PC-3 (cell line): ENCODE measurements around the gene RIPOR2. TPM values are rescaled to one million over a fixed set of nuclear protein-coding genes. Genes with fewer than 3 reads are reported as not detected.

ENCODE experiments used
- ATAC-seq: fragments of 200-7000 bp; cut with Tn5 transposase; 2 replicates; pipeline ENCODE4 v1.9.1; 2020; ENCODE audit warnings: mild to moderate bottlenecking, moderate library complexity
- BruUV-seq: library from RNA; stranded (reverse); fragments of 400-500 nt; replicated peaks from 2 replicates; lab custom pipeline; 2021; lab: Mats Ljungman, UMichigan
- CTCF ChIA-PET: fragments of 300-600 bp; sonication (Branson Sonifier 250); formaldehyde crosslinking; loops from one replicate; lab custom pipeline; 2022; ENCODE audit warnings: antibody characterized with exemption; lab: Charles Lee
- POLR2A ChIA-PET: fragments of 300-600 bp; sonication (Branson Sonifier 250); formaldehyde crosslinking; loops from one replicate; lab custom pipeline; 2022; ENCODE audit warnings: antibody characterized with exemption; ENCODE audit not compliant: unreplicated experiment; lab: Charles Lee
- DNase-seq: peaks from one replicate; pipeline ENCODE4 v3.0.0-alpha.2; 2015
- H2AFZ ChIP-seq: fragments of 300-600 bp; sonication (generic); 2 replicates; pipeline ENCODE4 v1.6.0; 2016; ENCODE audit warnings: antibody characterized with exemption, low read length
- H3F3A ChIP-seq: fragments of 300-600 bp; sonication (generic); one replicate; pipeline ENCODE4 v1.6.0; 2017; ENCODE audit warnings: antibody characterized with exemption, low read length, control low read depth, mild to moderate bottlenecking; ENCODE audit not compliant: unreplicated experiment
- H3K27ac ChIP-seq: fragments of 300-600 bp; sonication (generic); 2 replicates; pipeline ENCODE4 v1.5.1; 2016; ENCODE audit warnings: mild to moderate bottlenecking, low read length
- H3K27me3 ChIP-seq: fragments of 300-600 bp; sonication (generic); 2 replicates; pipeline ENCODE4 v1.6.1; 2016; ENCODE audit warnings: low read length, mixed read lengths
- H3K36me3 ChIP-seq: fragments of 300-600 bp; sonication (generic); 2 replicates; pipeline ENCODE4 v1.6.1; 2016; ENCODE audit warnings: low read depth, mixed run types, low read length, mixed read lengths
- H3K4me1 ChIP-seq: fragments of 300-600 bp; sonication (generic); 2 replicates; pipeline ENCODE4 v1.5.1; 2016; ENCODE audit warnings: low read length; ENCODE audit not compliant: insufficient read depth
- H3K4me2 ChIP-seq: fragments of 300-600 bp; sonication (generic); 2 replicates; pipeline ENCODE4 v1.6.0; 2016; ENCODE audit warnings: low read length
- H3K4me3 ChIP-seq: fragments of 300-600 bp; sonication (generic); 2 replicates; pipeline ENCODE4 v1.5.1; 2016; ENCODE audit warnings: mild to moderate bottlenecking, low read length, mixed read lengths
- H3K79me2 ChIP-seq: fragments of 300-600 bp; sonication (generic); 2 replicates; pipeline ENCODE4 v1.6.1; 2017; ENCODE audit warnings: low read length, mixed read lengths
- H3K9ac ChIP-seq: fragments of 300-600 bp; sonication (generic); 2 replicates; pipeline ENCODE4 v1.6.0; 2016; ENCODE audit warnings: mild to moderate bottlenecking, low read length
- H3K9me2 ChIP-seq: fragments of 300-600 bp; sonication (generic); replicated peaks from 2 replicates; pipeline ENCODE4 v1.6.1; 2016; ENCODE audit warnings: mixed run types, low read length, mixed read lengths
- H3K9me3 ChIP-seq: fragments of 300-600 bp; sonication (generic); 2 replicates; pipeline ENCODE4 v1.6.1; 2016; ENCODE audit warnings: low read length, mixed read lengths
- H4K20me1 ChIP-seq: fragments of 300-600 bp; sonication (generic); 2 replicates; pipeline ENCODE4 v1.6.1; 2016; ENCODE audit warnings: low read length, mixed read lengths
- EZH2 ChIP-seq: fragments of 300-600 bp; sonication (generic); IDR thresholded peaks from one replicate; pipeline ENCODE4 v1.6.1; 2017; ENCODE audit warnings: antibody characterized with exemption, mild to moderate bottlenecking, low read length; ENCODE audit not compliant: unreplicated experiment
- EZH2phosphoT487 ChIP-seq: fragments of 300-600 bp; sonication (generic); IDR thresholded peaks from 2 replicates; pipeline ENCODE4 v1.6.1; 2018; ENCODE audit warnings: mild to moderate bottlenecking, antibody characterized with exemption, low read length, borderline replicate concordance
- intact Hi-C: fragments of 100-400 bp; cut with micrococcal nuclease; formaldehyde crosslinking; loops from 2 replicates; pipeline ENCODE4 v1.9.0; 2023
- total RNA-seq: library from RNA; depleted of rRNA; stranded (reverse); fragments of >200 nt; gene quantifications from 2 replicates; pipeline ENCODE4 v1.2.3, GENCODE V29; 2014
- TF ChIP-seq, protein P1 (sequence below): fragments of 300-600 bp; sonication (generic); conservative IDR thresholded peaks from 2 replicates; pipeline ENCODE4 v1.5.1; 2017; ENCODE audit warnings: antibody characterized with exemption, low read depth, mild to moderate bottlenecking, low read length

RIPOR2 gene
- total RNA-seq, 1 experiment from 2014 or later, result 0.44 TPM

DNA sequence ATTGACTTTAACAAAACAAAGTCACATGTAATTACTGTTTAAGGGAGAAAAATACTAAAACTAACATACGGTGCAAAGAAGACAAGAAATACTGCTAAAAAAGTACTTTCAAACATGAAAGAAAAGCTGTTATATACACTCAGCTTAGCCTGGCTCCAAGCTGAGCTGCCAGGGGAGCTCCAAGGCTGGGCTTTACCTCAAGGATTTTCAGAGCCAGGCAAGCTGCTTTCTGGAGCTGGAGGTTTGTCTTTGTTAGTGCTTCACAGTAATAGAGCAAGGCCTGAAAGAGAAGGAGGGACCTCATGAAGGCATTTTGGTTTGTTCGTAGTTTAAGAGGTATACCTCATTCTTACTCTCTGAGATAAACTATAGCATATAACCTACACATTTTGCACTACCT lies 117.4 kb downstream of the RIPOR2 start:
- Histone ChIP-seq H3K27me3 (no peaks in the 10 kb centered on the region), H3K79me2 (no peaks in the 10 kb centered on the region), H3K4me3 (no peak overlapping the region), H3F3A (no peaks in the 10 kb centered on the region), H2AFZ (no peak overlapping the region), H3K4me1 (peaks cover 5% of the 10 kb centered on the region; the same call in 1 of the 2 replicates), H3K4me2 (no peak overlapping the region), H3K36me3 (no peaks in the 10 kb centered on the region), H3K9me2 (no peaks in the 10 kb centered on the region), H3K27ac (no peak overlapping the region), H3K9me3 (no peaks in the 10 kb centered on the region), H4K20me1 (no peaks in the 10 kb centered on the region), H3K9ac (no peak overlapping the region)
- no TSS peak for BruUV-seq
- ChIA-PET CTCF (no interaction called here), POLR2A (no interaction called here)
- TF ChIP-seq, protein P1, sequence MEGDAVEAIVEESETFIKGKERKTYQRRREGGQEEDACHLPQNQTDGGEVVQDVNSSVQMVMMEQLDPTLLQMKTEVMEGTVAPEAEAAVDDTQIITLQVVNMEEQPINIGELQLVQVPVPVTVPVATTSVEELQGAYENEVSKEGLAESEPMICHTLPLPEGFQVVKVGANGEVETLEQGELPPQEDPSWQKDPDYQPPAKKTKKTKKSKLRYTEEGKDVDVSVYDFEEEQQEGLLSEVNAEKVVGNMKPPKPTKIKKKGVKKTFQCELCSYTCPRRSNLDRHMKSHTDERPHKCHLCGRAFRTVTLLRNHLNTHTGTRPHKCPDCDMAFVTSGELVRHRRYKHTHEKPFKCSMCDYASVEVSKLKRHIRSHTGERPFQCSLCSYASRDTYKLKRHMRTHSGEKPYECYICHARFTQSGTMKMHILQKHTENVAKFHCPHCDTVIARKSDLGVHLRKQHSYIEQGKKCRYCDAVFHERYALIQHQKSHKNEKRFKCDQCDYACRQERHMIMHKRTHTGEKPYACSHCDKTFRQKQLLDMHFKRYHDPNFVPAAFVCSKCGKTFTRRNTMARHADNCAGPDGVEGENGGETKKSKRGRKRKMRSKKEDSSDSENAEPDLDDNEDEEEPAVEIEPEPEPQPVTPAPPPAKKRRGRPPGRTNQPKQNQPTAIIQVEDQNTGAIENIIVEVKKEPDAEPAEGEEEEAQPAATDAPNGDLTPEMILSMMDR, result no peak
- TF ChIP-seq EZH2phosphoT487 (no peak), EZH2 (no peak)
- intact Hi-C loops, result no loop called here
- ATAC-seq (no peak), DNase-seq (no peak)

DNA sequence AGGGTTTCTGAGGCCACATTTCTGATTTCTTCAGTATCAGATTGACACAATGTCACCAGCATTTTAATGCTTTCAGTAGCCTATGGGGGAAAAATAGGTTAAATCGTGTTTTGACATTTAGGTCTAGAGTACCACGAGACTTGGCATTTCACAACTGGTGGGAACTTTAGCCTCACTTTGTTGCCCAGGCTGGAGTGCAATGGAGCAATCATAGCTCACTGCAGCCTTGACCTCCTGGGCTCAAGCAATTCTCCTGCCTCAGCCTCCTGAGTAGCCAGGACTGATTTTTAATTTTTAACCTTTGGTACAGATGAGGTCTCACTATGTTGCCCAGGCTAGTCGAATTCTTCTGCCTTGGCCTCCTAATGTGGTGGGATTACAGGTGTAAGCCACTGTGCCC lies 126.0 kb downstream of the RIPOR2 start:
- Histone ChIP-seq H3K9me2 (no peaks in the 10 kb centered on the region), H3F3A (no peaks in the 10 kb centered on the region), H2AFZ (no peak overlapping the region), H3K27ac (no peak overlapping the region), H3K36me3 (no peaks in the 10 kb centered on the region), H3K4me2 (no peak overlapping the region), H3K79me2 (no peaks in the 10 kb centered on the region), H3K4me3 (no peak overlapping the region), H3K9me3 (no peaks in the 10 kb centered on the region), H4K20me1 (no peaks in the 10 kb centered on the region), H3K4me1 (no peaks in the 10 kb centered on the region), H3K27me3 (no peaks in the 10 kb centered on the region), H3K9ac (no peak overlapping the region)
- POLR2A ChIA-PET, result no interaction called here
- ATAC-seq (no peak), DNase-seq (no peak)
- BruUV-seq, result no TSS peak
- CTCF ChIA-PET, result no interaction called here
- intact Hi-C loops, result no loop called here
- TF ChIP-seq EZH2, result no peak
- TF ChIP-seq EZH2phosphoT487, result no peak
- TF ChIP-seq, protein P1, result no peak

DNA sequence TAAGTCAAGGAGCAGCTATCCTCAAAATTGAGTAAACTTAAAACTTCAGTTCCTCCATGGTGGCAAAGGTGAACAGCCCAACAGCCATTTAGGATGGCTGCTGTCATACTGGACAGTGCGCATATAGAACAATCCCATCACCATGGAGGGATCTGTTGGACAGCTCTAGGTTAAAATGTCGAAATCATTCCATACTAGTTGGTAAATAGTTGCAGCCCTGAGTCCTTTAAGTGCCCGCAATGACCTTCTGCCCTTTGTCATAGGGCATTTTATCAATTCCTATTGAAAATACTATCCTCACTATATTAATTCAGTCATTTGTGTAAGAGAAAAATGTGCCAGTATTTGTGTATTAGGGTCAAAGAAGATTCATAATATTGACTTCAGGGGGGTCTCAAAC lies 128.2 kb downstream of the RIPOR2 start:
- no TSS peak for BruUV-seq

More for the DNA sequence above, 128.2 kb downstream of the RIPOR2 start:
- H3K4me2 ChIP-seq, result no peak overlapping the region
- CTCF ChIA-PET, result no interaction called here
- no peaks in the 10 kb centered on the region for H3K27me3 ChIP-seq
- intact Hi-C loops, result no loop called here
- H3K4me3 ChIP-seq, result no peak overlapping the region
- no peaks in the 10 kb centered on the region for H4K20me1 ChIP-seq
- no peaks in the 10 kb centered on the region for H3K9me2 ChIP-seq
- H3K36me3 ChIP-seq, result no peaks in the 10 kb centered on the region
- H3K27ac ChIP-seq, result no peak overlapping the region
- peaks cover 13% of the 10 kb centered on the region for H3K4me1 ChIP-seq
- no peak overlapping the region for H3K9ac ChIP-seq
- no peak for DNase-seq
- POLR2A ChIA-PET, result interaction anchor here (0.7 kb wide), 1 partner anchor 14 kb away, joined by 3 read pairs; no protein-coding TSS in a partner anchor
- TF ChIP-seq EZH2phosphoT487, result no peak
- TF ChIP-seq EZH2, result no peak
- TF ChIP-seq, protein P1, result no peak
- no peak overlapping the region for H2AFZ ChIP-seq
- no peaks in the 10 kb centered on the region for H3F3A ChIP-seq
- no peaks in the 10 kb centered on the region for H3K9me3 ChIP-seq
- no peaks in the 10 kb centered on the region for H3K79me2 ChIP-seq
- ATAC-seq, result no peak
